ENCODE results near the gene SAP30BP. TPM values are rescaled to one million over a fixed set of nuclear protein-coding genes. Genes with fewer than 3 reads are reported as not detected.
"Not testable (repeated sequence)": the region's sequence is repeated elsewhere in the genome, so short reads cannot be mapped to it uniquely, and the experiment has no call there.

SAP30BP gene
- polyA plus RNA-seq, 4 donors = 89.1 to 103 (median 97.9) TPM

DNA sequence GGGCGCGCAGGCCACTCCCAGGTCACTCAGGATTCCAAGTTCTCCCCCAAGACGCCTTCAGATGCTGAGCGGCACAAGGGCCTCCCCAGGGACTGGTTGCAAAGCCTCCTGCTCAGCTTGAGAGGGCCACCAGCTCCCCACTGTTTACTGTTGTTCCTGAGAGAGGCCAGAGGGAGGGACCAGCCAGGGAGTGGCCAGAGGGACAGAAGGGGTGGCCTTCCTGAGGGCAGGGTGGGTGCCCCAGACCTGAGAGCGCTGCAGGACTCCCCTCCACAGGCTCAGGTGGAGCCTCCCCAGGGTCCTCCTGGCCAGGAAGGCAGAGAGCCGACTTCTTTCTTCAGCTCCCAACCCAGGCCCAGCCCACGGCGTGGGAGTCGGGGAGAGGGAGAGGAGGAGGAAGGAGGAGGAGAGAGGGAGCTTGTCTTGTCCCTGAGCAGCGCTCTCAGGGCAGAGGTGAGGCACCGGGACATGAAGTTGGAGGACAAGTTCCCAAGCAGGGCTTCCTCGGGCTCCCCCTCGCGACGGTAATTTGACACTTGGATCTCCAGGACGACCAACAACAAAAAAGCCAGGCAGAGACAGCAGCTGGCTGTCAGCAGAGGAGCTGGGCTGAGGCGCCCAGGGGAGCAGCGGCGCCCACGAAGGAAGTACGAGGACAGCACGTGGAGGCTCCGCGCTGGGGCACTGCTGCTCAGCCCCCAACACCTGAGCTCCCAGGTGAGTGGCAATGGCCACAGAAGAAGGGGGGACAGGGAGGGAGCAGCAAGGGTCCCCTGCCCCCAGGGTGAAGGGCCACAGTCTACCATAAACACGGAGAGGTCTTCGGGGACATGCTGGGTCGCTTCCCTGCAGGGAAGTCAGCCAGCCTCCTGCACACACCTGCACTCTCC is 33.4 kb upstream of the SAP30BP start:
- DNase-seq (ENCODE audit: low read depth in 4 of 4, low spot score in 2 of 4) = peak; percentile 82 to 97 (median 90)

- DNase-seq (ENCODE audit: low read depth in 4 of 4, low spot score in 2 of 4) = no peak
These were observed 32.8 kb upstream of the SAP30BP start for GRCh38 chr17:75634376-75634740.

DNA sequence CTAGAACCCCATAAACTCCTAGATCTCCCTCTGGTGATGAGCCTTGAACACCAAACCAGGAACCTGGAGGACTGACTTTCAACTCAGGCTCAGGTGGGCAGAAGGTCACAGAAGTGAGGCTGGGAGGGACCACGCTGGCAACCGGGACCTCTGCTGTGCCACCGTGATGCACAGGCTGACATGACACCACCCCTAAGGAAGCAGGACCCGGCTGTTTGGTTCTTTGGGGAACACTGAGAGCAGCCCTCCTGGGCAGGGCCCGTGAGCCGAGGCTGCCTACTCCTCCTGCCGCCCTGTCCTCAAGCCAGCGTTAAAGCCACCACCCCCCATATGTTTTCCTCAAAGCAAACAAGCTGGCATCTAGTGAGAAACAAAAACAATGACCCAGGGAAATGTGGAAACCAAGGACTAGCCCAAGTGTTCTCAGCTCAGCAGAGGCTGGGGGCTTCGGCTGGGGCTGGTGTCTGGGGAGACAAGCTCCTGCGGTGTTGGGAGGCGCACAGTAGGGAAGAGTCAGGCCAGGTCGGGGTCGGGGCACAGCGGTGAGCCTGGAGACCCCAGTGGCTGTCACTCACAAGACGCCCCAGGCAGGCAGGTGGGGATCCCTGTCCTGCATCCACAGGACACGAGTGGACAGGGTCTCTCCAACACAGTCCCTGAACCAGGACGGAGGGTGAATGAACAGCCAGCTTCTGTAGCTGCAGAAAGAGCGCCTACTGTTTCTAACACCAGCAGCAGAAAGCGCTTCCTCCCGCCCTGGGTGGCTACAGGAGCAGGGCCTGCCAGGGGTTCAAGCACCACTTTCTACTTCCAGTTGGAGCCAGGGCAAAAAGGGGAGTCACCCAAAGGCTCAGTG is 32.2 kb upstream of the SAP30BP start:
- DNase-seq (ENCODE audit: low read depth in 4 of 4, low spot score in 2 of 4) = no peak

GRCh38 chr17:75635610-75636202 is 31.4 kb upstream of the SAP30BP start:
- no peak for DNase-seq (ENCODE audit: low read depth in 4 of 4, low spot score in 2 of 4)

- DNase-seq (ENCODE audit: low read depth in 4 of 4, low spot score in 2 of 4) = no peak
These were observed 30.6 kb upstream of the SAP30BP start for GRCh38 chr17:75636381-75637142.

GRCh38 chr17:75637143-75637538 is 30.0 kb upstream of the SAP30BP start:
- DNase-seq (ENCODE audit: low read depth in 4 of 4, low spot score in 2 of 4) = no peak

- no peak for DNase-seq (ENCODE audit: low read depth in 4 of 4, low spot score in 2 of 4)
These were observed 29.6 kb upstream of the SAP30BP start for GRCh38 chr17:75637551-75637950.

GRCh38 chr17:75638039-75638438 is 29.1 kb upstream of the SAP30BP start:
- DNase-seq (ENCODE audit: low read depth in 4 of 4, low spot score in 2 of 4) = not testable (repeated sequence)

GRCh38 chr17:75638893-75639292 is 28.2 kb upstream of the SAP30BP start:
- no peak for DNase-seq (ENCODE audit: low read depth in 4 of 4, low spot score in 2 of 4)

DNA sequence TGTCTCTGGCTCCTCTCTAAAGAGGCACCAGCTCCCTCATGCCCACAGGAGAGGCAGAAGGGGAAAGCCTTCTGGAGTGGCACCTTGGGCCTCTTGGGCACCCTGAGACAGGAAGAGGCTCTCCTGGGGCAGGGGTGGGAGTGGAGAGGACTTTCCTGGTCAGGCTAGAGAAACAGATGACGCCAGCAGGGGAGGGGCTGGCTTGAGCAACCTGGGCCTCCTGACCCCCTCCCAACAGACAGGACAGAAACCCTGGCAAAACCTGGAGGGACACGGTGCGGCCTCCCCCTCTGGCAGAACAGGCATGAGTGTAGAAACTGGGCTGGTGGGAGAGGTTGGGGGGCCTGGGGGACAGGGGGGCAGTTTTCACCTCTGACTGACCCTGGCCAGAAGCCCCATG is 27.8 kb upstream of the SAP30BP start:
- DNase-seq (ENCODE audit: low read depth in 4 of 4, low spot score in 2 of 4) = no peak

- DNase-seq (ENCODE audit: low read depth in 4 of 4, low spot score in 2 of 4) = no peak
These were observed 27.2 kb upstream of the SAP30BP start for GRCh38 chr17:75639771-75640555.

- DNase-seq (ENCODE audit: low read depth in 4 of 4, low spot score in 2 of 4) = no peak
These were observed 26.5 kb upstream of the SAP30BP start for GRCh38 chr17:75640556-75641119.

- DNase-seq (ENCODE audit: low read depth in 4 of 4, low spot score in 2 of 4) = no peak
These were observed 25.8 kb upstream of the SAP30BP start for GRCh38 chr17:75641343-75641742.

GRCh38 chr17:75642182-75642783 is 24.9 kb upstream of the SAP30BP start:
- no peak for DNase-seq (ENCODE audit: low read depth in 4 of 4, low spot score in 2 of 4)

GRCh38 chr17:75642784-75643642 is 24.1 kb upstream of the SAP30BP start:
- DNase-seq (ENCODE audit: low read depth in 4 of 4, low spot score in 2 of 4) = no peak

GRCh38 chr17:75643643-75644017 is 23.5 kb upstream of the SAP30BP start:
- no peak for DNase-seq (ENCODE audit: low read depth in 4 of 4, low spot score in 2 of 4)

- DNase-seq (ENCODE audit: low read depth in 4 of 4, low spot score in 2 of 4) = no peak
These were observed 21.6 kb upstream of the SAP30BP start for GRCh38 chr17:75645501-75645888.
